Measurements from ENCODE around the gene ZNF554. TPM values are rescaled to one million over a fixed set of nuclear protein-coding genes. Genes with fewer than 3 reads are reported as not detected.
"Not testable (repeated sequence)": the region's sequence is repeated elsewhere in the genome, so short reads cannot be mapped to it uniquely, and the experiment has no call there.

The ZNF554 gene
- total and polyA plus RNA-seq, 4 experiments from 2014 or later: 0.72 to 10.5 (median 7.1) TPM

DNA sequence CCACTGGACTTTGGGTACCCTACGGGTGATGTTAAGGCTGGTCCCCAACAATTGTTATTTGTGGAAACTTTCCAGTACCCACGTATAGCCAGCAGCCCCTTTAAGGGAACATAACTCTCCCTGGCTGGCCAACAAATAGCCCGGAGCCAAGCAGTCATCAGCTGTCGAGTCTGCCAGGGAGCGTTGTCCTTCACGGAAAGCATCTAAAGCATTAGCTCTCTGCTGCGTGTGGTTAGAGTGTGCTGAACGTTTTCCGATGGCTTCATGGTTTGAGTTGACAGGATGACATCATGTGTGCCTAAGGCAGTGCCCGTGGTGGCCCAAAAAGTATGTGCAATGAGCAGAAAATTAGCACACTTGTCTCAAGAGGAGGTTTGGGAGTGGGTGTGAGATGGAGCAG lies 44.1 kb downstream of the ZNF554 start:
- CTCF ChIA-PET (ENCODE audit: partially characterized antibody): no interaction called here
- no peaks in the 10 kb centered on the region for H3K36me3 ChIP-seq (ENCODE audit: insufficient read depth, low read length)
- intact Hi-C loops (cut with micrococcal nuclease): no loop called here
- DNase-seq: no peak
- POLR2A ChIA-PET (ENCODE audit: partially characterized antibody): no interaction called here
- Mint-ChIP-seq H3K36me3 (no peaks in the 10 kb centered on the region), H3K27me3 (peaks cover 6% of the 10 kb centered on the region in 2 donors), H3K9me3 (peaks cover 0 to 5% (median 0%) of the 10 kb centered on the region in 8 donors), H3K27ac (no peak overlapping the region), H3K4me3 (no peak overlapping the region), H3K4me1 (peaks cover 0 to 4% (median under 1%) of the 10 kb centered on the region in 4 donors)
- no peaks in the 10 kb centered on the region for H3K27me3 ChIP-seq (ENCODE audit: insufficient read depth, low read length)
- no peak overlapping the region for H3K4me3 ChIP-seq (ENCODE audit: low read length in 2 of 2)
- H3K4me1 ChIP-seq (ENCODE audit: insufficient read depth, low read length): no peaks in the 10 kb centered on the region
- H3K27ac ChIP-seq (ENCODE audit: low read depth, low read length): no peak overlapping the region
- H3K9me3 ChIP-seq (ENCODE audit: control insufficient read depth in 1 of 2, low read length in 2 of 2): no peaks in the 10 kb centered on the region

- H3K4me1 Mint-ChIP-seq: peaks cover 0 to 2% (median 0%) of the 10 kb centered on the region in 4 donors
- intact Hi-C loops (cut with micrococcal nuclease): no loop called here
- no peak overlapping the region for H3K27ac ChIP-seq (ENCODE audit: low read depth, low read length)
- no peaks in the 10 kb centered on the region for H3K4me1 ChIP-seq (ENCODE audit: insufficient read depth, low read length)
- no peaks in the 10 kb centered on the region for H3K9me3 ChIP-seq (ENCODE audit: control insufficient read depth in 1 of 2, low read length in 2 of 2)
- no peak overlapping the region for H3K4me3 ChIP-seq (ENCODE audit: low read length in 2 of 2)
- no peaks in the 10 kb centered on the region for H3K9me3 Mint-ChIP-seq
- peaks cover 6% of the 10 kb centered on the region in 2 donors for H3K27me3 Mint-ChIP-seq
- no peaks in the 10 kb centered on the region for H3K36me3 ChIP-seq (ENCODE audit: insufficient read depth, low read length)
- no peaks in the 10 kb centered on the region for H3K36me3 Mint-ChIP-seq
- H3K27ac Mint-ChIP-seq: no peak overlapping the region
- H3K4me3 Mint-ChIP-seq: no peak overlapping the region
- no peaks in the 10 kb centered on the region for H3K27me3 ChIP-seq (ENCODE audit: insufficient read depth, low read length)
- DNase-seq: no peak
- POLR2A ChIA-PET (ENCODE audit: partially characterized antibody): no interaction called here
- CTCF ChIA-PET (ENCODE audit: partially characterized antibody): interaction anchor here (1.8 kb wide), 1 partner anchor 25 kb away, joined by 4 read pairs; the partner anchor contains the start of gene ZNF555
Measured at GRCh38 chr19:2865334-2866100, 45.8 kb downstream of the ZNF554 start.

GRCh38 chr19:2866495-2867024 lies 46.9 kb downstream of the ZNF554 start:
- Histone ChIP-seq H3K4me3 (ENCODE audit: low read length in 2 of 2) (no peak overlapping the region), H3K4me1 (ENCODE audit: insufficient read depth, low read length) (no peaks in the 10 kb centered on the region), H3K27me3 (ENCODE audit: insufficient read depth, low read length) (no peaks in the 10 kb centered on the region), H3K36me3 (ENCODE audit: insufficient read depth, low read length) (no peaks in the 10 kb centered on the region), H3K27ac (ENCODE audit: low read depth, low read length) (no peak overlapping the region), H3K9me3 (ENCODE audit: control insufficient read depth in 1 of 2, low read length in 2 of 2) (no peaks in the 10 kb centered on the region)
- no peaks in the 10 kb centered on the region for H3K36me3 Mint-ChIP-seq
- H3K27ac Mint-ChIP-seq: no peak overlapping the region
- no peak overlapping the region for H3K4me3 Mint-ChIP-seq
- no peak for DNase-seq
- ChIA-PET CTCF (ENCODE audit: partially characterized antibody) (interaction anchor here (0.6 to 1.8 kb wide), 4 partner anchors 26 to 1028 kb away, joined by 3 to 4 read pairs (median 4); partner anchors contain the start of gene ZNF555), POLR2A (ENCODE audit: partially characterized antibody) (no interaction called here)
- peaks cover 0 to 2% (median 1%) of the 10 kb centered on the region in 4 donors for H3K4me1 Mint-ChIP-seq
- H3K27me3 Mint-ChIP-seq: peaks cover 6% of the 10 kb centered on the region in 2 donors
- H3K9me3 Mint-ChIP-seq: peaks cover 0 to 2% (median 0%) of the 10 kb centered on the region in 8 donors
- intact Hi-C loops (cut with micrococcal nuclease): no loop called here

DNA sequence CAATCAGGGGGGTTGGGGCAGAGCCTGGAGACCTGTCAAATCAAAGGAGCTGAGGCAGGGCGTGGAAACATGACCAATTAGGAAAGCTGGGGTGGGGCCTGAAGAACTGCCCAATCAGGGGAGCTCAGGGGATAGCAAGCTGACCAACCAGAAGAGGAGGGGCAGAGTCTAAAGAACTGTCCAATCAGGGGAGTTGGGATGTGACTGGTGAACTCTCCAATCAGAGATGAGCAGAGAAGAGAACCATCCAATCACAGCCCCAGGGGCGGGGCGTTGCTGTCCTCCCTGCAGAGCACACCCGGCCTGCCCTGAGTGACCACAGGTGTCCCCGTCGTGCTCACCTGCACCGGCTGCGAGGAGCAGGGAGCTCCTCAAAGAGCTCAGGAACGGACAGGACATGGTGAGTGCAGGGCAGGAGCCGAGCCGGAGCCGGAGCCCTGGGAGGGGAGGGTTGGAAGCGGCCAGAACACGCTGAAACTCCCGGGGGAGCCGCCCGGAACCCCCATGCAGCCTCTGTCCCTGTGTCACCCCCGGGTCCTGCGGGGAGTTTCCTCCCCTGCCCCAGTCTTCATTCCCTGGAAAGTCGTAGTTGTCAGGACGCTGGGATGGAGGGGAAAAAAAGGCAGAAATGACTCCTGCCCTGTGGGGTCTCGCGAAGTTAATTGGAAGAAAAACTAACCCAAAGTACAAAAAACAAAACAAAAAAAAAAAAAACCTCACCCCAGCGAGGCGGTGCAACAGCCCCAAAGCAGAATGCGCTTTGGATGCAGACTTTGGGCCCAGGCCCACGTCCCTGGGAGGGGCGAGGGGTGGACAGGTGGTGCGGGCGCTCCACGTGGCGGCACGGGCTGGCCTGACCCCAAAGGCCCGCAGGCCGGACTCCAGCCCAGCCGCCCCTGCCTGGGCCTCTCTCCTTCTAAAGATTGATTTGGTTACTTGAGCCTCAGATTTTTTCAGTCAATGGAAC lies 47.6 kb downstream of the ZNF554 start, which contains the start of gene ZNF556:
Gene ZNF556, plus strand, starts transcription at position 311 of the 967 bp plus-strand sequence. Its CDS starts 87 bp downstream, at position 398.
- intact Hi-C loops (cut with micrococcal nuclease): no loop called here
- H3K4me3 ChIP-seq (ENCODE audit: low read length in 2 of 2): no peak within 1 kb of the TSS
- no peaks in the 10 kb centered on the region for H3K27me3 ChIP-seq (ENCODE audit: insufficient read depth, low read length)
- Mint-ChIP-seq H3K27ac (no peak within 1 kb of the TSS), H3K4me1 (peaks cover 0 to 4% (median 2%) of the 10 kb centered on the region in 4 donors), H3K4me3 (no peak within 1 kb of the TSS), H3K9me3 (peaks cover 0 to 2% (median 0%) of the 10 kb centered on the region in 8 donors), H3K27me3 (peaks cover 6% of the 10 kb centered on the region in 2 donors), H3K36me3 (no peaks in the 10 kb centered on the region)
- no peak for DNase-seq
- no peaks in the 10 kb centered on the region for H3K9me3 ChIP-seq (ENCODE audit: control insufficient read depth in 1 of 2, low read length in 2 of 2)
- ChIA-PET POLR2A (ENCODE audit: partially characterized antibody) (no interaction called here), CTCF (ENCODE audit: partially characterized antibody) (interaction anchor here (0.6 to 1.0 kb wide), 3 partner anchors 48 to 1029 kb away, joined by 3 to 4 read pairs (median 3); no protein-coding TSS in a partner anchor)
- H3K36me3 ChIP-seq (ENCODE audit: insufficient read depth, low read length): no peaks in the 10 kb centered on the region
- H3K27ac ChIP-seq (ENCODE audit: low read depth, low read length): no peak within 1 kb of the TSS
- H3K4me1 ChIP-seq (ENCODE audit: insufficient read depth, low read length): no peaks in the 10 kb centered on the region

GRCh38 chr19:2869618-2870017 lies 50.0 kb downstream of the ZNF554 start:
- H3K4me3 ChIP-seq (ENCODE audit: low read length in 2 of 2): no peak overlapping the region
- Mint-ChIP-seq H3K9me3 (peaks cover 0 to 2% (median 0%) of the 10 kb centered on the region in 8 donors), H3K4me3 (no peak overlapping the region), H3K27me3 (peaks cover 6% of the 10 kb centered on the region in 2 donors), H3K36me3 (no peaks in the 10 kb centered on the region), H3K27ac (peak overlapping the region in 2 of 7 donors; percentile 17 to 68), H3K4me1 (peaks cover 0 to 4% (median under 1%) of the 10 kb centered on the region in 4 donors)
- H3K27me3 ChIP-seq (ENCODE audit: insufficient read depth, low read length): no peaks in the 10 kb centered on the region
- intact Hi-C loops (cut with micrococcal nuclease): no loop called here
- ChIA-PET POLR2A (ENCODE audit: partially characterized antibody) (no interaction called here), CTCF (ENCODE audit: partially characterized antibody) (interaction anchor here (1.5 to 1.7 kb wide), 2 partner anchors 51 to 221 kb away, joined by 4 read pairs; no protein-coding TSS in a partner anchor)
- H3K9me3 ChIP-seq (ENCODE audit: control insufficient read depth in 1 of 2, low read length in 2 of 2): no peaks in the 10 kb centered on the region
- H3K27ac ChIP-seq (ENCODE audit: low read depth, low read length): no peak overlapping the region
- H3K4me1 ChIP-seq (ENCODE audit: insufficient read depth, low read length): no peaks in the 10 kb centered on the region
- no peaks in the 10 kb centered on the region for H3K36me3 ChIP-seq (ENCODE audit: insufficient read depth, low read length)
- DNase-seq: no peak

GRCh38 chr19:2872175-2872574 lies 52.5 kb downstream of the ZNF554 start:
- not testable (repeated sequence) for H3K27me3 Mint-ChIP-seq; H3K27me3 ChIP-seq (ENCODE audit: insufficient read depth, low read length); H3K4me1 Mint-ChIP-seq; H3K4me3 ChIP-seq (ENCODE audit: low read length in 2 of 2); H3K36me3 ChIP-seq (ENCODE audit: insufficient read depth, low read length); H3K4me3 Mint-ChIP-seq; H3K9me3 ChIP-seq (ENCODE audit: control insufficient read depth in 1 of 2, low read length in 2 of 2); H3K36me3 Mint-ChIP-seq; H3K27ac ChIP-seq (ENCODE audit: low read depth, low read length); H3K27ac Mint-ChIP-seq; H3K4me1 ChIP-seq (ENCODE audit: insufficient read depth, low read length)
- peaks cover 0 to 17% (median 7%) of the 10 kb centered on the region in 8 donors for H3K9me3 Mint-ChIP-seq
- peak in 3 of 5 donors; percentile 4 to 24 (median 24) for DNase-seq
- ChIA-PET CTCF (ENCODE audit: partially characterized antibody) (interaction anchor here (1.1 to 5.6 kb wide), 4 partner anchors 36 to 224 kb away, joined by 3 to 31 read pairs (median 3); no protein-coding TSS in a partner anchor), POLR2A (ENCODE audit: partially characterized antibody) (interaction anchor here (0.6 kb wide), 1 partner anchor 47 kb away, joined by 3 read pairs; no protein-coding TSS in a partner anchor)
- intact Hi-C loops (cut with micrococcal nuclease): loop anchor here (1.0 kb wide), 1 partner anchor 53 kb away; the partner anchor contains the start of gene ZNF554

Measured in CD4-positive, alpha-beta memory T cell (primary cell).